Activated T-helper 1 cell treated with anti-CD3 and anti-CD28 coated beads, Interleukin-12 subunit alpha, Interleukin-12 subunit beta, Interleukin-2, Interleukin-4 antibody, amounts not matched to agents 30 ng/mL and 10 ng/mL and 1 ng/mL, durations not matched to agents 14 hours and 24 hours and 36 hours (primary cell): ENCODE results near the gene SHPK. TPM values are rescaled to one million over a fixed set of nuclear protein-coding genes. Genes with fewer than 3 reads are reported as not detected.

ENCODE experiments used
- DNase-seq: peaks from one replicate; pipeline ENCODE4 v3.0.0; 2021; ENCODE audit warnings: low spot score
- H3K27ac Mint-ChIP-seq: one replicate; pipeline ENCODE4 v1.8.0; 2021; ENCODE audit warnings: mild to moderate bottlenecking, mixed read lengths
- H3K27me3 Mint-ChIP-seq: one replicate; pipeline ENCODE4 v1.8.0; 2022; ENCODE audit warnings: mild to moderate bottlenecking, moderate library complexity, mixed read lengths; ENCODE audit not compliant: insufficient read depth
- H3K36me3 Mint-ChIP-seq: one replicate; pipeline ENCODE4 v1.8.0; 2021; ENCODE audit warnings: low read depth, mixed read lengths
- H3K4me1 Mint-ChIP-seq: one replicate; pipeline ENCODE4 v1.8.0; 2021; ENCODE audit warnings: low read depth, mixed read lengths
- H3K4me3 Mint-ChIP-seq: one replicate; pipeline ENCODE4 v1.8.0; 2021; ENCODE audit warnings: mild to moderate bottlenecking, moderate library complexity, mixed read lengths
- H3K9me3 Mint-ChIP-seq: one replicate; pipeline ENCODE4 v1.8.0; 2021; ENCODE audit warnings: mixed read lengths
- intact Hi-C: fragments of 100-400 bp; cut with micrococcal nuclease; formaldehyde crosslinking; loops from one replicate; pipeline ENCODE4 v1.15.1; 2024
- total RNA-seq: library from RNA; stranded (reverse); gene quantifications from 2 replicates; pipeline ENCODE4 v1.2.3, GENCODE V29; 2022

Gene SHPK
- total RNA-seq, 1 donor from 2014 or later: 20.0 TPM

GRCh38 chr17:3603119-3603869 lies 32.8 kb downstream of the SHPK start:
- Mint-ChIP-seq H3K36me3 (peaks cover 4% of the 10 kb centered on the region), H3K27ac (no peak overlapping the region), H3K4me1 (no peaks in the 10 kb centered on the region), H3K4me3 (no peak overlapping the region), H3K9me3 (no peaks in the 10 kb centered on the region), H3K27me3 (no peaks in the 10 kb centered on the region)
- DNase-seq: no peak
- intact Hi-C loops: loop anchor here (5.0 kb wide), 1 partner anchor 34 kb away; the partner anchor contains the start of genes CTNS and SHPK

DNA sequence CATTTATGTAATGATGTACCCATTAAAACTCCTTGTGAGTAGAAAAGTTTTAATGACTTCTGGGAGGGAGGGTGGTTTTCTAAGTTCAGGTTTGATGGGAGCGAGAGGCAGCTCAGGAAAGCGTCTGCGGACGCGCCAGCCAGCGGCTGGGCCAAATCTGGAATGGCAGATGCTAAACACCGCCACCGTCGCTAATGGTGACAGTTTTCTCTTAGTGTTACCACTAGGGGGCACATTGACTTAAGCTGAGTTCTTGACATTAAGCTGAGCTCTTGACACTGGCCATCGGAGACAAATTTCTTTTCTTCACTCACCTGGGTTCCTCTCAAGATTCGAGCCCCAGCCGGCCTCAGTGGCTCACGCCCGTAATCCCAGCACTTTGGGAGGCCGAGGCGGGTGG lies 33.6 kb downstream of the SHPK start:
- peaks cover 2% of the 10 kb centered on the region for H3K36me3 Mint-ChIP-seq
- no peak overlapping the region for H3K4me3 Mint-ChIP-seq
- H3K9me3 Mint-ChIP-seq: no peaks in the 10 kb centered on the region
- no peak overlapping the region for H3K27ac Mint-ChIP-seq
- H3K4me1 Mint-ChIP-seq: no peaks in the 10 kb centered on the region
- intact Hi-C loops: loop anchor here (1.0 to 5.0 kb wide), 3 partner anchors 35 to 66 kb away; partner anchors contain the start of genes CTNS, EMC6, SHPK and TAX1BP3
- DNase-seq: no peak
- no peaks in the 10 kb centered on the region for H3K27me3 Mint-ChIP-seq

DNA sequence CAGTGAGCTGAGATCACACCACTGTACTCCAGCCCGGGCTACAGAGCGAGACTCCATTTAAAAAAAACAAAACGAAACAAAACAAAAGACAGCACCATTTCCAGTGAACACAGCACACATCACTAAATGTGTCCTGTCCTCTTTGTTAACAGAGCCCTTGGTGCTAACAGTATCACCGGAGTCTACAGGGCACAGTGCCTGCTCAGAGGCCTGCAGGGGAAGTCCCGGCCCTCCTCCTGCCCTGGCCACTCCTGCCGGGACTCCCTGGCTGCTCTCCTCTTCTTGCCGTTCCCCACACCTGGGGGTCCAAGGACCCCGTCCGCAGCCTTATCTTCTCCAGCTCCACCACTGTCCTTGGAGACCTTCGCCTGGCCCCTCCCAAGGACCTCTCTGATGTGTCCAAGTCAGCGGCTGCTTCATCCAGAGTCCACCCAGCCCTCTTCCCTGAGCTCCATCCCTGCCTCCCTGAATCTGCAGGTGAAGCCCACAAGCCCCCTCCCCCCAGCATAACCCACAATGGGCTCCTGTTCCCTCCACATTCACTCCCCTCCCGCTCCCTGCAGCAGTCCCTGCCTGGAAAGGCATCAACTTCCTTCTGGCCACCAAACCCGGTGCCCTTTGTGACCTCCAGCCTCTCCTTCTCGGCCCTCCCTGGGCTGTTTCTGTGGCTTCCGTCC lies 35.4 kb downstream of the SHPK start:
- H3K4me1 Mint-ChIP-seq: no peaks in the 10 kb centered on the region

DNA sequence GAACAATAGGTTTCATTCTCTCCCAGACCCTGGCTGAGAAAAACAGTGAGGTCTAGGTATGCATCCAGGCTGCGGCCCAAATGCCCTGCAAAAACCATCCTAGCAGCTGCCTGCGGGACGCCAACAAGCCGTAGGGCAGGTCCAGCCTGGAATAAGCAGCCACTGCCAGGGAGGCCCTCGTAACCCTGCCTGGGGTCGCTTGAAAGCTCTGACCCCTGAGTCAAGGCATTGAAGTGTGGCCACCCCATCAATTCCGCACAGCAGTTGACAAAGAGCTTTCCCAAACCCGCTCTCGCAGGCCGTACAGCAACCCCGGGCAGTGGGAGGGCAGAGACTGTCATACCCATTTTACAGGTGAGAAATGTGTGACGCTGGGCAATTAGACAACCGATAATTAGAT lies 38.0 kb downstream of the SHPK start:
- intact Hi-C loops: no loop called here
- Mint-ChIP-seq H3K27ac (no peak overlapping the region), H3K9me3 (no peaks in the 10 kb centered on the region), H3K4me1 (no peaks in the 10 kb centered on the region), H3K27me3 (no peaks in the 10 kb centered on the region), H3K36me3 (peaks cover 2% of the 10 kb centered on the region), H3K4me3 (no peak overlapping the region)
- no peak for DNase-seq

More for the DNA sequence above, 35.4 kb downstream of the SHPK start:
- Mint-ChIP-seq H3K9me3 (no peaks in the 10 kb centered on the region), H3K27ac (no peak overlapping the region), H3K27me3 (no peaks in the 10 kb centered on the region), H3K4me3 (no peak overlapping the region), H3K36me3 (peaks cover 2% of the 10 kb centered on the region)
- intact Hi-C loops: loop anchor here (5.0 kb wide), 1 partner anchor 37 kb away; the partner anchor contains the start of genes CTNS and SHPK
- no peak for DNase-seq

DNA sequence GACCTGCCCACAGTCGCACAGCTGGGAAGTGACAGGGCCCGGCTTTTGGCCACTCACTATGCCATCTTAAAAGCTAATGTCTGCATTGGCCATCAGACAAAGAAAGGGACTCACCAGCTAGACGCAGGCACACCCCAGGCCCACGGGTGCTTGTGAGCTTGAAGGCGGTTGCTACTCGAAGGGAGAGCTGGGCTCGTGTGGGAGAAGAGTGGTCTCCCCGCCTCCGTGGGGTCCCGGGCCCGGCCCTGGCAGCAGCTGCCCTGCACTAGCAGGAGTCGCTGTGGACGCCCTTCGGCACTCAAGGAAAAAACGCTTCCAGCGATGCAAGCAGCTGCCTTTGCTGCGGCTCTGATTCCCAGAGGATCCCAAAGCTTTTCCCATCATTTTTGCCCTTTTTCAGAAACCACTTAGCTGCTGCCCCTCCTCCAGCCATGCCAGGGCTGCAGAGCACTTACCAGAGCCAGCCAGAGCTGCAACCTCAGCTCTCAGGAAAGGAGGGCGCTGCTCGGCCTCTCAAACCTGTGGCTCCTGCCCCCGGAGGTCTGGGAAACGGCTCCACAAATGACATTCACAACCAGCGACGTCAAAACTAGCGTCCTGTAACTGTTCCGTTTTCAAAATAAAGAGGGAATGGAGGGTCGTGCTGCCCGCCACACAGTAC lies 39.1 kb downstream of the SHPK start:
- Mint-ChIP-seq H3K27me3 (no peaks in the 10 kb centered on the region), H3K9me3 (no peaks in the 10 kb centered on the region), H3K36me3 (no peaks in the 10 kb centered on the region), H3K27ac (no peak overlapping the region), H3K4me1 (no peaks in the 10 kb centered on the region), H3K4me3 (no peak overlapping the region)
- DNase-seq: no peak
- intact Hi-C loops: no loop called here

DNA sequence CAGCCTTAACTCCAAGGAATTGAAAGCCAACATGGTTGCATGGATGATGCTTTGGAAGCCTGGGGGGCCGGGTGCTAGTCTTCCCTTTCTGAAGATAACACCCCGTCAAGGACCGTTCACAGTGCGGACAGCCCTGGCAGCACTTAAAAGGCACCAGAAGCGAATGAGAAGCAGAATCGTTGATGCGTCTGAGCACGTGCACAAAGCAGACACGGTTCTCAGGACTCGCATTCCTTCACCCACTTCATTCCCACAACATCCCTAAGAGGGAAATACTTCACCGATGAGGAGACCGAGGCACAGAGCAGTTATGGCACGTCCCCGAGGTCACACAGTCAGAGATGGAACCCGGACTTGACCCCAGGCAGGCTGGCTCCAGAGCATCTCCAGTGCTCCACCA lies 41.1 kb downstream of the SHPK start:
- Mint-ChIP-seq H3K27me3 (no peaks in the 10 kb centered on the region), H3K4me3 (no peak overlapping the region), H3K9me3 (no peaks in the 10 kb centered on the region), H3K36me3 (peaks cover 1% of the 10 kb centered on the region), H3K4me1 (no peaks in the 10 kb centered on the region), H3K27ac (no peak overlapping the region)
- DNase-seq: no peak
- intact Hi-C loops: no loop called here

GRCh38 chr17:3594051-3594800 lies 41.8 kb downstream of the SHPK start:
- intact Hi-C loops: no loop called here
- H3K27me3 Mint-ChIP-seq: no peaks in the 10 kb centered on the region
- peaks cover 6% of the 10 kb centered on the region for H3K36me3 Mint-ChIP-seq
- no peak overlapping the region for H3K27ac Mint-ChIP-seq
- H3K4me3 Mint-ChIP-seq: no peak overlapping the region
- no peak for DNase-seq
- no peaks in the 10 kb centered on the region for H3K4me1 Mint-ChIP-seq
- H3K9me3 Mint-ChIP-seq: no peaks in the 10 kb centered on the region

DNA sequence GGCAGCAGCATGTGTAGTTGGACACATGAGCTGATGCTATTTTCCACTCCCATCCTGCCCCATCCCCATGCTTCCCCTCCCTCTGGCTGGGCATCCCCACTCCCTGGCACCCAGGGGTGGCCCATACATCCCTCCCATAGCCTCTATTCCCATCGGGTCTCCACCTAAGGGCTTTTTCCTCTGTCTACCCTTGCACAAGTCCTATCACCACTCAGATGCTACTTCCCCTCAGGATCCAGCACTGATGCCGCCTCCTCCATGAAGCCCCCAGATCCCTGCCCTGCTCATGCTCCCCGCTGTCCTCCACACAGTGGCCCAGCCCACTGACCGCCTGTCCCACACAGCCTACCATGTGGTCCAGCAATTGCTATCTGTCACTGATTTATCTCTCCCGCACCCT lies 42.7 kb downstream of the SHPK start:
- Mint-ChIP-seq H3K4me3 (no peak overlapping the region), H3K27ac (no peak overlapping the region), H3K4me1 (no peaks in the 10 kb centered on the region), H3K9me3 (no peaks in the 10 kb centered on the region), H3K27me3 (no peaks in the 10 kb centered on the region), H3K36me3 (peaks cover 8% of the 10 kb centered on the region)
- DNase-seq: no peak
- intact Hi-C loops: no loop called here

DNA sequence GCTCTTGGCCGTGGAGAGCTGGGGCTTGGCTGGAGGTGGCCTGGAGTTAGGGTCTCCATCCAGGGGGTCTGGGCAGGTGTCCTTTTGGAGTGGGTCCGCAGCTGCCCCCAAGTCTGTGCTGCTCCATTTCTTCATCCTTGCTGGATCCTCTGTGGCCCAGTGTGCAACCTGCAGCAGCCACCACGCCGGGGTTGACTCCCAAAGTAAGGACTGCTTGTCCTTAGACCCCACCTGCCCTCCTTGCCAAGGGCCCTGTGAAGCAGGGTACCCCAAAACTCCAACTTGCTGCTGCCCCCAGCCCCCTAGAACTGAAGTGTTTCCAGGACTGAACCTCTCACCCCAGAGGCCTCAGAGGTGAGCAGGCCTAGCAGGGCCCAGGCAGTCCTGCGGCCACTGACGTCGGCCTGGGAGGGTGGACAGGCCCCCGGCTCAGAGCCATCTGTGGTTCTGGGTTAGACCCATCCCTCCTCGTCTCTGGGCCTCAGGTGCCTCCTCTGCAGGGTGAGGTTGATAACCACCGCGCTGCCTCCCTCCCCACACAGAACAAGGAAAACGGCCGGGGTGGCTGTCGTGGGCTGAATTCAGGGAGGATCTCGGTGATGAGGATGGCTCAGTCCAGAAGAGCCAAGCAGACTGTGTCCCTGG lies 43.7 kb downstream of the SHPK start:
- no peak overlapping the region for H3K4me3 Mint-ChIP-seq
- H3K27ac Mint-ChIP-seq: peak overlapping the region; percentile 23
- intact Hi-C loops: no loop called here

DNA sequence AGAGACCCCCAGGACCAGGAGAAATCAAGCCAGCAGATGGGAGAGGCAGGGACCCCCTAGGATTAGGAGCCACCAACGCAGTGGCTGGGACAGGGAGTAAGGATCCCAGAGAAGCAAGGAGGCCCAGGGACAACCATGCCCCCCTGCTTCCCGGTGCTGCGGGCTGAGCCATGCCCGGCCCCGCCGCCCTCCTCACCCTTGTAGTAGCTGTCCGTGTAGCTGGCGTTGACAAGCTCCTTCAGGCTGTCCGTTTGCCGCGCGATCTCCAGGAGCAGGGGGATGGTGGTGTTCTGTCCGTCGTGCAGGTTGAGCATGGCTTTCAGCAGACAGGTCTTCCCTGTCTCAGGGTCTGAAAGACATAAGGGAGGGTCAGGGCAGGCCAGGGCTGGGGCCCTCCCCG lies 45.3 kb downstream of the SHPK start:
- Mint-ChIP-seq H3K4me3 (no peak overlapping the region), H3K4me1 (no peaks in the 10 kb centered on the region), H3K27ac (no peak overlapping the region), H3K27me3 (no peaks in the 10 kb centered on the region), H3K9me3 (no peaks in the 10 kb centered on the region), H3K36me3 (peaks cover 8% of the 10 kb centered on the region)
- intact Hi-C loops: no loop called here
- DNase-seq: no peak

More for the DNA sequence above, 43.7 kb downstream of the SHPK start:
- no peak for DNase-seq
- no peaks in the 10 kb centered on the region for H3K27me3 Mint-ChIP-seq
- peaks cover 8% of the 10 kb centered on the region for H3K36me3 Mint-ChIP-seq
- no peaks in the 10 kb centered on the region for H3K9me3 Mint-ChIP-seq
- H3K4me1 Mint-ChIP-seq: no peaks in the 10 kb centered on the region

DNA sequence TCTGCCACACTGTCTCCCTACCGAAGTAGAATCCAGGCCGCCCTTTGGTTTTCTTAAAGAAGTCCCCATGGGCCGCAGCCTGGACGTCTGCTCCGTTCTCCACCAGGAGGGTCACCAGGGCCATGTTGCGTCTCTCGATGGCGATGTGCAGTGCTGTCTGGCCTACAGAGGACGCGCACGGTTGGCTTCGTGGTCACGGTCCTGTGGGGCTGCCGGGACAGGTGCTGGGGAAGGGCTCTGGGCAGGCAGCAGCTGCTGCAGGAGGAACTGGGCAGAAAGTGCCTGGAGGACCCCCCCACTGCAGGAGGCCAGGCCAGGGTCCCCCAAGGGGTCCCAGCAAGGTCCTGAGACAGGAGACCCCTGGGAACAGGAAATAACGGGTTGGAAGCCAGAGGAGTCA lies 45.8 kb downstream of the SHPK start:
- peaks cover 8% of the 10 kb centered on the region for H3K36me3 Mint-ChIP-seq
- no peaks in the 10 kb centered on the region for H3K4me1 Mint-ChIP-seq
- no peak overlapping the region for H3K4me3 Mint-ChIP-seq
- H3K27ac Mint-ChIP-seq: no peak overlapping the region
- no peaks in the 10 kb centered on the region for H3K9me3 Mint-ChIP-seq
- no peaks in the 10 kb centered on the region for H3K27me3 Mint-ChIP-seq
- DNase-seq: no peak
- intact Hi-C loops: no loop called here

DNA sequence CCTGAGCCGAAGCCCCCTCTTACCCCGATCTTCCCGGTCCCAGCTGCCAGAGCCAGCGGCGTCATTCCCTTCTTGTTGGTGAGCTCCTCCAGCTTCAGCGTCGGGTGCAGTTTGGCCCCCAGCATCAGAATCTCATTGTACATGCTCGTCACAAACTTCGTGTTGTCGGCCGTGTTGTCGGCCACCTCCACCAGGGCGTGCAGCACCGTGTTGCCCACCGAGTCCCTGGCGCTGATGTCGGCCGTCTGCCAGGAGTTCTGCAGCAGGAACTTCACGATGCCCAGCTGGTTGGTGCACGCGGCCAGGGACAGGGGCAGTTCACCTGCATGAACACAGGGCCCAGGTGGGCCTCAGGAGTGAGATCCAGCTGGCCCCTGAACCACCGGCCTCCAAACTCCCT lies 46.3 kb downstream of the SHPK start:
- no peaks in the 10 kb centered on the region for H3K4me1 Mint-ChIP-seq
- peaks cover 8% of the 10 kb centered on the region for H3K36me3 Mint-ChIP-seq
- no peak overlapping the region for H3K4me3 Mint-ChIP-seq
- intact Hi-C loops: no loop called here
- no peak for DNase-seq
- H3K27me3 Mint-ChIP-seq: no peaks in the 10 kb centered on the region
- H3K27ac Mint-ChIP-seq: no peak overlapping the region
- no peaks in the 10 kb centered on the region for H3K9me3 Mint-ChIP-seq
